Measurements from ENCODE around the gene ZNF592. TPM values are rescaled to one million over a fixed set of nuclear protein-coding genes. Genes with fewer than 3 reads are reported as not detected.
"Not testable (repeated sequence)": the region's sequence is repeated elsewhere in the genome, so short reads cannot be mapped to it uniquely, and the experiment has no call there.

ZNF592 gene
- total RNA-seq, 1 donor from 2014 or later = 43.5 TPM

- intact Hi-C loops (cut with micrococcal nuclease) = no loop called here
Measured at GRCh38 chr15:84740691-84741090, 7.7 kb upstream of the ZNF592 start.

- intact Hi-C loops (cut with micrococcal nuclease) = no loop called here
Measured at GRCh38 chr15:84741121-84741520, 7.3 kb upstream of the ZNF592 start.

- intact Hi-C loops (cut with micrococcal nuclease) = loop anchor here (1.0 to 5.0 kb wide), 9 partner anchors 11 to 235 kb away; partner anchors contain the start of genes NMB, PDE8A, SEC11A and WDR73
Measured at GRCh38 chr15:84747416-84748273, 747 bp upstream of the ZNF592 start.

- intact Hi-C loops (cut with micrococcal nuclease) = loop anchor here (2.0 to 5.0 kb wide), 3 partner anchors 117 to 233 kb away; partner anchors contain the start of genes PDE8A and ZSCAN2
Measured at GRCh38 chr15:84749111-84749991, 959 bp downstream of the ZNF592 start.

GRCh38 chr15:84750583-84751092, 2.2 kb downstream of the ZNF592 start:
- intact Hi-C loops (cut with micrococcal nuclease) = loop anchor here (1.0 kb wide), 1 partner anchor 11 kb away; no protein-coding TSS in a partner anchor

- intact Hi-C loops (cut with micrococcal nuclease) = not testable (repeated sequence)
Measured at GRCh38 chr15:84751721-84752120, 3.3 kb downstream of the ZNF592 start.

- intact Hi-C loops (cut with micrococcal nuclease) = no loop called here
Measured at GRCh38 chr15:84752195-84752594, 3.8 kb downstream of the ZNF592 start.

GRCh38 chr15:84752700-84753099, 4.3 kb downstream of the ZNF592 start:
- intact Hi-C loops (cut with micrococcal nuclease) = no loop called here

- intact Hi-C loops (cut with micrococcal nuclease) = not testable (repeated sequence)
Measured at GRCh38 chr15:84754889-84755288, 6.5 kb downstream of the ZNF592 start.

- intact Hi-C loops (cut with micrococcal nuclease) = no loop called here
Measured at GRCh38 chr15:84755736-84756527, 7.5 kb downstream of the ZNF592 start.

GRCh38 chr15:84759018-84759417, 10.6 kb downstream of the ZNF592 start:
- intact Hi-C loops (cut with micrococcal nuclease) = no loop called here

- intact Hi-C loops (cut with micrococcal nuclease) = loop anchor here (2.0 to 5.0 kb wide), 3 partner anchors 13 to 128 kb away; partner anchors contain the start of gene NMB
Measured at GRCh38 chr15:84760219-84760618, 11.8 kb downstream of the ZNF592 start.

GRCh38 chr15:84761607-84762131, 13.3 kb downstream of the ZNF592 start:
- intact Hi-C loops (cut with micrococcal nuclease) = loop anchor here (1.0 to 5.0 kb wide), 4 partner anchors 11 to 129 kb away; partner anchors contain the start of gene NMB

- intact Hi-C loops (cut with micrococcal nuclease) = loop anchor here (5.0 kb wide), 2 partner anchors 106 to 131 kb away; partner anchors contain the start of gene NMB
Measured at GRCh38 chr15:84762840-84763572, 14.6 kb downstream of the ZNF592 start.

GRCh38 chr15:84764585-84764984, 16.2 kb downstream of the ZNF592 start:
- intact Hi-C loops (cut with micrococcal nuclease) = loop anchor here (5.0 kb wide), 2 partner anchors 107 to 132 kb away; partner anchors contain the start of gene NMB

GRCh38 chr15:84764989-84765388, 16.6 kb downstream of the ZNF592 start:
- intact Hi-C loops (cut with micrococcal nuclease) = loop anchor here (5.0 kb wide), 2 partner anchors 108 to 133 kb away; partner anchors contain the start of gene NMB

GRCh38 chr15:84765675-84766074, 17.3 kb downstream of the ZNF592 start:
- intact Hi-C loops (cut with micrococcal nuclease) = no loop called here

- intact Hi-C loops (cut with micrococcal nuclease) = no loop called here
Measured at GRCh38 chr15:84766461-84767035, 18.2 kb downstream of the ZNF592 start.

- intact Hi-C loops (cut with micrococcal nuclease) = no loop called here
Measured at GRCh38 chr15:84772031-84772430, 23.6 kb downstream of the ZNF592 start.
